HG03571 (cell line): ENCODE measurements around the gene PBX2.
"Not testable (repeated sequence)": the region's sequence is repeated elsewhere in the genome, so short reads cannot be mapped to it uniquely, and the experiment has no call there.

Source experiments
- ATAC-seq: cut with Tn5 transposase; IDR thresholded peaks from one replicate; pipeline ENCODE4 v1.9.1; 2021; ENCODE audit not compliant: unreplicated experiment

The PBX2 gene

GRCh38 chr6:32190054-32190851 is at the start of gene PBX2:
TSS of gene PBX2 (minus strand) at chr6:32190202. CDS start at chr6:32189915, 287 bp downstream.
- peak; percentile 38 for ATAC-seq

GRCh38 chr6:32239462-32239861 is 49.5 kb upstream of the PBX2 start:
- ATAC-seq = no peak

GRCh38 chr6:32234934-32235333 is 44.9 kb upstream of the PBX2 start:
- ATAC-seq = no peak

- ATAC-seq = no peak
These were observed 36.4 kb upstream of the PBX2 start for GRCh38 chr6:32226434-32226833.

GRCh38 chr6:32224696-32225095 is 34.7 kb upstream of the PBX2 start:
- ATAC-seq = no peak

- ATAC-seq = no peak
These were observed 33.5 kb upstream of the PBX2 start, which contains the start of gene NOTCH4 for GRCh38 chr6:32223258-32224235. TSS of gene NOTCH4 (minus strand) at chr6:32224067. CDS start at chr6:32223928, 139 bp downstream.

GRCh38 chr6:32222333-32223230 is 32.6 kb upstream of the PBX2 start:
- ATAC-seq = no peak

- ATAC-seq = no peak
These were observed 30.0 kb upstream of the PBX2 start for GRCh38 chr6:32220021-32220420.

- no peak for ATAC-seq
These were observed 28.2 kb upstream of the PBX2 start for GRCh38 chr6:32218167-32218566.

GRCh38 chr6:32216998-32217397 is 27.0 kb upstream of the PBX2 start:
- ATAC-seq = no peak

GRCh38 chr6:32216285-32216684 is 26.3 kb upstream of the PBX2 start:
- no peak for ATAC-seq

- ATAC-seq = no peak
These were observed 25.6 kb upstream of the PBX2 start for GRCh38 chr6:32215617-32216016.

GRCh38 chr6:32214126-32214525 is 24.1 kb upstream of the PBX2 start:
- ATAC-seq = no peak

- ATAC-seq = no peak
These were observed 23.6 kb upstream of the PBX2 start for GRCh38 chr6:32213649-32214048.

GRCh38 chr6:32212076-32212760 is 22.2 kb upstream of the PBX2 start:
- no peak for ATAC-seq

- not testable (repeated sequence) for ATAC-seq
These were observed 21.4 kb upstream of the PBX2 start for GRCh38 chr6:32211432-32211831.

- no peak for ATAC-seq
These were observed 20.2 kb upstream of the PBX2 start for GRCh38 chr6:32210191-32210601.

- no peak for ATAC-seq
These were observed 19.0 kb upstream of the PBX2 start for GRCh38 chr6:32208996-32209395.

- ATAC-seq = no peak
These were observed 14.3 kb upstream of the PBX2 start for GRCh38 chr6:32204268-32204715.
